GM18505 (cell line): ENCODE data around the gene IMMT.
"Not testable (repeated sequence)": the region's sequence is repeated elsewhere in the genome, so short reads cannot be mapped to it uniquely, and the experiment has no call there.

Source experiments
- ATAC-seq: cut with Tn5 transposase; IDR thresholded peaks from one replicate; pipeline ENCODE4 v1.9.1; 2021; ENCODE audit not compliant: unreplicated experiment
- POLR2A ChIP-seq: IDR thresholded peaks from 4 replicates; pipeline ENCODE4 v1.6.1; 2011; ENCODE audit warnings: borderline replicate concordance; ENCODE audit not compliant: insufficient read depth, insufficient read length; ENCODE audit errors: extremely low read depth

Gene IMMT

DNA sequence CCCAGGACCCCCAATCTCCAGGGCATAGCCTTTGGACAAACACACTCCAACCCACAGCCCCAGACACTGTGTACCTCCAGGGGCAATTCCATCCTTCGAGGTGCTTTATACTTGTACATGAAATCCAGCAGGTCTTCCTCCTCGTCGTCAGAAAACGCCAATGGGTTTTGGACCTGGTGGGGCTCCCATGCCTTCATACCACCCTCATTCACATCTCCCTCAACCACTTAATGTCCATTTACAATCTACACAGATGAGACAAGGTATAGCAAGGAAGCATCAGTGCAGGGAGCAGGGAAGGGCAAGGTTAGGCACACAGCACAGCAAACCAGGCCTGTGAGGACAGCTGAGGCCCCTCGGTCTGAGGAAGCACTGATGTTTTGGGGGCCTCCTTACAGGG is 24.6 kb upstream of the IMMT start:
- TF ChIP-seq POLR2A, result no peak

DNA sequence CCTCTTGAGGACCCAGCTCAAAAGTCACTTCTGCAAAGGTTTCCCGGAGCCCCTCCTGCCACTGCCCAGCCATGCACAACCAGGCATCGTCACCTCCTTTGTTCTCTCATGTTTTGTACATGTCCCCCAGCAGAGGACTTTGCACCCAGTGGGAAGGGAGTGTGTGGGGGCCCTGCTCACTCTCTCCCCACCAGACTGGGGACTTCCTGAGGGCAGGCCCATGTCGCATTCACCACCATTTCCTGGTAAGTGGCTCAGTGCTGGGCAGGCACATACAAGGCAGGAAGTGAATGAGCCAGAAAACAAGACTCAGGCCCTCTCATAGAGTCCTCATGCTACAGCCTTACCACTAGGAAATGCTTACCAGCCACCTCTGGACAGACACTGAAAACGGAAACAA is 22.9 kb upstream of the IMMT start:
- no peak for TF ChIP-seq POLR2A
- no peak for ATAC-seq

More for the DNA sequence above, 24.6 kb upstream of the IMMT start:
- no peak for ATAC-seq

DNA sequence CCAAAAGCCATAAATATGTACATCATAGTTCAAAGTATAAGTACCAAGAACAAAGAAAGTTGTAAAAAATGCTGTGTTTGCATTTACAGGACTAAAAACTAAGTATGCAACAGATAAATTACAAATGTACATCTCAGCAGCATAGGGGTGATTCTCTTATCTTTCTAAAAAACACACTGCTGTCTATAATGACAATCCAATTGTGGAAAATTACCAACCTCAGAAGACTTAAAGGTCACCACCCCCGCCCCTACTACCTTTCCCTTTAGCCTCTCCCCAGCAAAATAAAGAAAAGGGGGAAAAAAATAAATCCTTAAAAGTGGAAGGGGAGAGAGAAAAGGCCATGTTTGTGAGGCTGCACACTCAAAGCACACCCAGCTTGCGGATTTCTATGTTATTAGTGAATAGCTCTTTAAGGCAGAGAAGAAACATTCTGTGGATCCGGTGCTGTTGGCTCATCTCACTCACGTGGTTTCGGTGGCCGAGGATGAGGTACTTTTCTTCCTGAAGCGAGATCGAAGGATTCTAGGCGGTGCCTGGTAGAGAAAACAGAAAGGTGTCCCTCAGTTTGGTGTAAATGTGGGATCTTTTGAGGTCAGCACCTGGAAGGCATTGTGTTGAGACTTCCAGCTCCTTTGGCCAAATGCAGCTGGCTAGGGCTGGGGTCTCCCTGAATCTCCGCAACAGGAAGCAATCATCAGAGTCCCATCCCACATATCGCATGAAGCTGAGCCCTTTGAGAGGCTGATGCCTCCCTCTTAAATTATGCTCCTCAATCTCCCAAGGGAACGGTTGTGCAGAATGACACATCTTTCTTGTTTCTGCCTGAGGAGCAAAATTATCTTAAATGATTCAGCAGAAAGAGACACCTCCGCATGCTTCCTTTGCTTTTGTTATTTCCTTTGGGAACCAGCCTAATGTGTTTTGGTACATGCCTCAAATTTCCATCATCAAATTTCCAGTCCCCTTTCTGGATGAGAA is 21.6 kb upstream of the IMMT start:
- ATAC-seq, result no peak
- no peak for TF ChIP-seq POLR2A

DNA sequence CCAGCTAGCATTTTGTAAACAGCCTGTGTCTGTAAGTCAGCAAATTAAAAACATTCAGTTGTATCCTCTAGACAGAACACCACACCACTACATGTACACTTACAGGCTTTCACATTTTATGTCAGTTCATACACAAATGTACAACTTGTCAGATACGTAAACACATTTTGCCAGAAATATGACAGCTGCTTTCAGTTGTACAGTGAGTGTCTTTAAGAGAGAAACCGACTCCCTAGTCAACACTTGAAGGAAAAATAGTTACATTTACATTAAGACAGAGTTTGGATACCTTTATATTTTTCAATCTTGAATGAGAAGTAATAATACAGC is 19.2 kb upstream of the IMMT start:
- TF ChIP-seq POLR2A, result no peak
- no peak for ATAC-seq

DNA sequence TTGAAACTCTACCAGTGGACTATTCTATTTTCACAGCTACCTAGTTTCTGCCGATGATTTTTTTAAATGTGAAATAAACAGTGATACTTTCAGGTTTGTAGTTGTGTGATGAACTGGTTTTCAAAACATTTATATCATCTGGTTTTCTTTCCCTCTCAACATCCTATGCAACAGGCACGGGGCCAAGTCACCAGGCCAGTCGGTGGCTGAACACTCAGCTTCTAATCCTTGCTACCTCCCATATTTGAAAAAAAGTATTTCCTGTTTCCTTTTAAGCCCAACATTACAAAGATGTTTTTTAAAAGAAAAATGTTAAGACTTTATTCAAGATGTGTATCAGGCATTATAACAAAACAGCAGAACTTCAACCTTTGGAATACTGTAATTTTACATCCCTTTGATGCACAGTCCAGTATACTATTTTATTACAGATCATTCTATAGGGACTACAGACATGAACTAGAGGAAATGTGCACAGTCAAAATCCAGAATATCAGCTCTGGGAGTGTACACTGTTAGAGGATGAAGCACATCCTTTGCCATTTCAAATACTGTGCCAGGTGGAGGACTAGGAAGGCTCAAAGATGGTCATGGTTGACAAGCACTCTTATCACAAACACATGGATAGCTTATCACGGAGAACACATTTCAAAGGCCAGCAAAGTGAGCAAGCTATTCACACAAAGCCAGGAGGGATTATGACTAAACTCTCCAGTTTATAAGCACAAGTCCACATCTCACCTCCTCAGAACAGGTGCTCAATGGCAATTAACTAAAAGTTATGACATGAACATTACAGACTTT is 18.6 kb upstream of the IMMT start:
- no peak for ATAC-seq
- TF ChIP-seq POLR2A, result no peak

DNA sequence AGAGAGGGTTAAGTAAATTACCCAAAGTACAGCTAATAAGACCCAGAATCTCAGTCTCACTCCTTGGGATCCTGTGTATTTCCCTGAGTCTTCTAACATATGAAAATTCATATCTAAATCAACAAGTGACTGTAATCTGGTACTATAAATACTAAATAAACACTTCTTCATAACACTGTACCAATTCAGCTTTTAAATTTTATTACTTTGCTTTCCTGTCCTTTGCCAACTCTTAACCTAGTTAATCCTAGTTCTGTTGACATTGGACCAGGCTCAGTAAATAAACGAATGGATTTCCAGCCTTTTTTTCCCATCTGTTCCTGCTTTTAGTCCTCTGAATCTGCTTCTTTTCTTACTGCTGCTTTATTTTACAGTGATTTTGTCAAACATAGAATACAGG is 17.8 kb upstream of the IMMT start:
- TF ChIP-seq POLR2A, result no peak
- no peak for ATAC-seq

DNA sequence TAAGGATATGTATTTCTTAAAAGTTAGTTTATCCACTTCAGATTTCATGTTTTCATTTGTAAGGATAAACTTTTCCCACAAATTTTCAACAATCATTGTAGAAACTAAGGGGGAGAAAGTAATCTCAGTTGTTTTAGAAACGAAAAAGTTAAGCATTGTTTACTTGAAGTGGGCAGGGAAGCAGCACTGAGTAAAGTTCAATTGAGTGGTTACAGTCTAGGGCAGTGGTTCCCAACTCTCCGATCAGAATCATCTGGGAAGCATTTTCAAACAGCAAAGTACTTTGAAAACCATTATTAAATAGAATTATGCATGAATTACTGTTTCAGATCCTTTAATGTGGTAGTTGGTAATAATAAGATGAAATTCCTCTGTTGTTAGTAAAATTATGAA is 16.5 kb upstream of the IMMT start:
- ATAC-seq, result no peak
- no peak for TF ChIP-seq POLR2A

DNA sequence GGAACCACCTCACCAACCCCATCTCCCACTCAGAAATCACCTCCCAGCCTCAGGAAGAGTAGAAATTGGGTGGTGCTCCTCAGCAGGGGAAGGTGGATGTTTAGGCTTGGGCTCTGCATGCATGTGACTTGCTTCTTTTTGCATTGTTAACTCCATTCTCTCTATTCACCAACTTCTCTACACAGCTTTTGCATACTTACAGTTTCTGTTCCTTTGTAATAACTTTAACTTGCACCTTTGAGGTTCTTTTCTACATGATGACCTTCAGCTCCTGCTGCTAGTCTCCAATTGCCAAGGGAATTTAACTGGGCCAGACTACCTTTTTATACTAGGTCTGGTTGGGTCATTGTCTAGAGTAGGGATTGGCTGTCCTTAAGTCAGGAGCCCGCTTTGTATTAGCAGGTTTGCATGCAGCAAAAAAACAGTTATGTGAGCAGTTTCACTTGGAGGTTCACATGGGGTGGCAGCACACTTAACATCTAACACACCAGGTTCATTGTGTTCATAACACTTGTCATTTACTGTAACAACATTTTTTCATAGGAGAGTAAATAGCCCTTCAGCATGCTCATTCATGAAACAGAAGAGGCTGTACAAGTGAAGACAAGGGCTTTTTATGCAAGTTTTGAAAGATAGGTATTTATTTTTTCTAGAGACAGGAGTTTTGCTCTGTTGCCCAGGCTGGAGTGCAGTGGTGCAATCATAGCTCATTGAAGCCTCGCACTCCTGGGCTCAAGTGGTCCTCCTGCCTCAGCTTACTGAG is 16.0 kb upstream of the IMMT start:
- ATAC-seq, result no peak
- no peak for TF ChIP-seq POLR2A

DNA sequence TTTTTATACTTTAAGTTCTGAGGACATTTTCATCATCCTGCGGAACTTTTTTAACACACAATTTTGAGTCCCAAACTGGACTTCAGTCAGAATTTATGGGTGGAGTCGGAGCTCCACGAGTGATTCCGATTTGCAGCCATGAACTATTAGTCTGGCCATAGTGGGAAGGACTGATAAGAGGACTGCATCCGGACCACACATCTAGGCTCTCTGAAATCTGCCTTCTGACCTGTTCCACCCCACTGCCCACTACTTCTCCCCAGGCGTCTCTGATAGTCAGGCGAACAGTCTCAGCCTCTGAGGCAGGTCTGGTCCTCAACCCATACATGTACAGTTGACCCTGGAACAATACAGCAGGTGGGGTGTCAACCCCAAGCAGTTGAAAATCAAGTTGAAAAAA is 9.2 kb upstream of the IMMT start:
- no peak for ATAC-seq
- no peak for TF ChIP-seq POLR2A

DNA sequence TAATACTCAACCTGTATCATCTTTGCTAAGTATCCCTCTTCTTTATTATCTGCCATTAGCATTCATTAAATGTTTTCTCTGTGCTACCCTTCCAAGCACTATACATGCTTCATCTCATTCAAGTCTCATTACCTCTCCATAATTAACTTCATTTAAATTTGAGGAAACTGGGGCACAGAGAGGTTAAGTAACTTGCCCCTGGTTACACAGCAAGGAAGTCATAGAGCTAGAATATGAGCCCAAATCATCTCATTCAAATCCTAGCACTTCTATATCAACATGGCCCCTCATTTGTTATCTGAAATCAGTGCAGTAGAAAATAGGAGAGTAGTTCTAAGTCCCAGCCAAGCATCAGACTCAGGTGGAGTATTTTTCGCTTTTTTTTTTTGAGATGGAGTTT is 8.4 kb upstream of the IMMT start:
- TF ChIP-seq POLR2A, result no peak
- ATAC-seq, result no peak

DNA sequence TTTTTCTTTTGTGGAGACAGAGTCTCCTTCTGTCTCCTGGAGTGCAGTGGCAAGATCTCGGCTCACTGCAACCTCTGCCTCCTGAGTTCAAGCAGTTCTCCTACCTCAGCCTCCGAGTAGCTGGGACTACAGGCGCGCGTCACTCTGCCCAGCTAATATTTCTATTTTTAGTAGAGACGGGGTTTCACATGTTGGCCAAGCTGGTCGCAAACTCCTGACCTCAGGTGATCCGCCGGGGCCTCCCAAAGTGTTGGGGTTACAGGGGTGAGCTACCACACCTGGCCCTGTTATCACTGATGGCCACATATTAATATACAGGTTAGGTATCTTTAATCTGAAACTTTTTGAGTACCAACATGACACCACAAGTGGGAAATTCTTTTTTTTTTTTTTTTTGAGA is 7.4 kb upstream of the IMMT start:
- no peak for ATAC-seq
- no peak for TF ChIP-seq POLR2A

DNA sequence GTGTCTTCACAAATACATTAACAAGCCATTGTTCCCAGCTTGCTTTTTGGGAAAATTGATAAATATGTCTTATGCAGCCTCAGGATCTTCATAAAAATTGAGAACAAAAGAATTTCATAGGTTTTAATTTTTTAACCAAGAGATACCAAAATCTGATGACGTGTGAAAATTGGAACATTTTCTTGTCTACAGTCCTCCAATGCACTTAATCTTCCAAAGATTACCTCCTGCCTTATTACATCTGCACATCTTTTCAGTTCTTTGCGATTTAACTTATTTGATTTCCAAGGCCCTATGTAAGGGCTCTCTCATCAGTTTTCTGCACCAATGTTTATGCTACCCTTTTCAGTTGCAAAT is 7.1 kb upstream of the IMMT start:
- ATAC-seq, result no peak
- TF ChIP-seq POLR2A, result no peak

DNA sequence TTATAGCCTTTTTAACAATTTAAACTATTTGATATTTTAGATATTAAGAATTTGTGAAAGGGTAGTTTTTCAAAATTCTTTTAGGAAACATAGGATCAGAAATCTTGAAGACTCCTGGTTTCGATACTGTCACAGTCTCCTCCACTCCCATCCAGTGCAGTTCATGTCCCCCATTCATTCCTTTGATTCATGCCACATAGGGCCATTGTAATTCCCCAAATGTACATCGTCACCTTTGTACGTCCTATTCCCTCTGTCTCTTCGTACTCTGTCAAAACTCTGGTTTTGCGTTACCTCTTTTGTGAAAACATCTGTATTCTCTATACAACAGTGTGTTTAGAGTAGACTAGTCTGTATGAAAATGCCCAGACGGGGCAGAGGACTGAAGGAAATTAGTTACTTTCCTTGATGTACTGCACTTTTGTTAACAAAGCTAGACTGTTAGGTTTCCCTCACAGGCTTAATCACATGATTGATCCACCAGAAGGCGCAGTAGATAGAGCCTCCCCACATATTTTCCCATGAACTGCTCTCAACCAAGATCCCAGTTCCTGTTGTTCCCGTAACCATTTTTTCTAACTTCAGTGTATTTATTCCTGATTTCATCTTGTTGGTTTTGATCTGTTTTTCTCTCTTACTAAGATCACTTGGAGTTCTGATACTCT is 6.5 kb upstream of the IMMT start:
- no peak for ATAC-seq
- TF ChIP-seq POLR2A, result no peak

DNA sequence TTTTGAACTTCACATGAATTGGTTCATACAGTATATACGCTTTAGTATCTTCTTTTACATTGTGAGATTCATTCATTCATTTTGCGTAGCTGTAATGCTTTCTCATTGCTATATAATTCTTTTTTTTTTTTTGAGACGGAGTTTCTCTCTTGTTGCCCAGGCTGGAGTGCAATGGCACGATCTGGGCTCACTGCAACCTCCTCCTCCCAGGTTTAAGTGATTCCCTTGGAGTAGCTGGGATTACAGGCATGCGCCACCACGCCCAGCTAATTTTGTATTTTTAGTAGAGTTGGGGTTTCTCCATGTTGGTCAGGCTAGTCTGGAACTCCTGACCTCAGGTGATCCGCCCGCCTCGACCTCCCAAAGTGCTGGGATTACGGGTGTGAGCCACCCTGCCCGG is 5.3 kb upstream of the IMMT start:
- ATAC-seq, result not testable (repeated sequence)

DNA sequence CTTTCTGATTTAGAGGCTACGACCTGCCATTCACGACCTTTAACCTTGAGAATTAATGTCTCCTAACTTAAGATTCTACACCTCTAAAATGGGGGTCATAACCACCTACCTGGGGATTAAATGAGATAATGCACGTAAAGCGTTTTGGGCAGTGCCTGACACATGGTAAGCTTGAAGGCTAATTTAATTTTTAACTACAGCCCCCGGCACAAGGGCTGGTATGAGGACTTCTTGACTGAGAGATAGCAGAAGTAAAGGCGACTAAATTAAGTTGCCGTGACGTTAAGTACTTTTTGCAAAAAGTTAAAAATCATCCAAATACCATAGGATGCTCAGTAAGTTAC is 4.5 kb upstream of the IMMT start:
- no peak for ATAC-seq
- no peak for TF ChIP-seq POLR2A
